GM23248 (cell line): Measurements from ENCODE around the gene SAXO2.
"Not testable (repeated sequence)": the region's sequence is repeated elsewhere in the genome, so short reads cannot be mapped to it uniquely, and the experiment has no call there.

Experiments used
- EZH2 ChIP-seq: fragments of 200-600 bp; sonication (generic); IDR thresholded peaks from 2 replicates; pipeline ENCODE4 v1.6.1; 2018; ENCODE audit warnings: antibody characterized with exemption, mild to moderate bottlenecking; ENCODE audit not compliant: insufficient read depth, poor library complexity, severe bottlenecking
- EZH2phosphoT487 ChIP-seq: fragments of 200-600 bp; sonication (generic); IDR thresholded peaks from 2 replicates; pipeline ENCODE4 v1.6.1; 2018; ENCODE audit warnings: antibody characterized with exemption, moderate library complexity, mild to moderate bottlenecking, low read depth; ENCODE audit not compliant: insufficient read depth

GRCh38 chr15:82333603-82334553, 71.3 kb downstream of the SAXO2 start:
- TF ChIP-seq EZH2, EZH2phosphoT487: not testable (repeated sequence)
